H1 (cell line): ENCODE results near the gene DMXL2. TPM values are rescaled to one million over a fixed set of nuclear protein-coding genes. Genes with fewer than 3 reads are reported as not detected.
A peak's percentile ranks its signal among the peaks of the same experiment; 100 is the strongest.

ENCODE experiments used
- CTCF ChIA-PET: fragments of 300-600 bp; sonication (Branson Sonifier 250); formaldehyde crosslinking; loops from one replicate; lab custom pipeline; 2021; ENCODE audit not compliant: partially characterized antibody; lab: Charles Lee
- POLR2A ChIA-PET: fragments of 300-600 bp; sonication (Branson Sonifier 250); formaldehyde crosslinking; loops from one replicate; lab custom pipeline; 2021; ENCODE audit warnings: inconsistent platforms; ENCODE audit not compliant: partially characterized antibody; lab: Charles Lee
- DNase-seq, 2 experiments: peaks; one replicate each; pipeline versions ENCODE4 v3.0.0 to v3.0.0-alpha.2; 2010 to 2022; ENCODE audit warnings: low spot score in 2 of 2, low read depth in 1 of 2, mixed read lengths in 1 of 2
- FAIRE-seq: peaks from 2 replicates; lab custom pipeline; 2011; peaks lifted over from hg19 to GRCh38; lab: Jason Lieb, UNC
- H2AFZ ChIP-seq: 2 replicates; pipeline ENCODE4 v1.8.1; 2012; ENCODE audit warnings: low read length, inconsistent platforms
- H2AK5ac ChIP-seq: 2 replicates; pipeline ENCODE4 v1.6.1; 2013; ENCODE audit warnings: low read depth, low read length
- H2BK120ac ChIP-seq: replicated peaks from 2 replicates; pipeline ENCODE3; 2013; ENCODE audit warnings: low read depth, low read length, inconsistent platforms
- H2BK12ac ChIP-seq: 2 replicates; pipeline ENCODE4 v1.6.1; 2013; ENCODE audit warnings: low read depth, low read length
- H2BK15ac ChIP-seq: 2 replicates; pipeline ENCODE4 v1.6.1; 2013; ENCODE audit warnings: low read length
- H2BK20ac ChIP-seq: 2 replicates; pipeline ENCODE4 v1.6.1; 2013; ENCODE audit warnings: low read length
- H2BK5ac ChIP-seq: 2 replicates; pipeline ENCODE4 v1.6.1; 2013; ENCODE audit warnings: low read depth, low read length
- H3K14ac ChIP-seq: 2 replicates; pipeline ENCODE4 v1.6.1; 2013; ENCODE audit warnings: inconsistent platforms; ENCODE audit not compliant: insufficient read length
- H3K18ac ChIP-seq: 2 replicates; pipeline ENCODE4 v1.6.1; 2013; ENCODE audit warnings: low read length; ENCODE audit errors: extremely low read depth
- H3K23ac ChIP-seq: 2 replicates; pipeline ENCODE4 v1.6.1; 2013; ENCODE audit warnings: inconsistent platforms; ENCODE audit not compliant: insufficient read length
- H3K23me2 ChIP-seq: 2 replicates; pipeline ENCODE4 v1.6.1; 2013; ENCODE audit warnings: low read depth, low read length
- H3K27ac ChIP-seq: 2 replicates; pipeline ENCODE4 v1.6.1; 2011; ENCODE audit warnings: low read depth, low read length, inconsistent platforms
- H3K27me3 ChIP-seq, 4 experiments: replicated peaks in 1 of 4; 1 replicate in 1 of 4; 2 replicates in 3 of 4; pipeline versions ENCODE4 v1.6.1 to v1.8.1; 2011 to 2013; ENCODE audit warnings: low read length in 3 of 4, mild to moderate bottlenecking in 3 of 4, inconsistent platforms in 2 of 4, mixed read lengths in 2 of 4, moderate library complexity in 1 of 4; ENCODE audit not compliant: control insufficient read depth in 3 of 4, insufficient read depth in 3 of 4; ENCODE audit errors: extremely low read depth in 1 of 4
- H3K36me3 ChIP-seq, 4 experiments: 2 replicates each; pipeline versions ENCODE4 v1.6.1 to v1.8.1; 2011 to 2013; ENCODE audit warnings: mild to moderate bottlenecking in 4 of 4, low read length in 3 of 4, moderate library complexity in 2 of 4, control low read depth in 1 of 4, inconsistent platforms in 1 of 4; ENCODE audit not compliant: insufficient read depth in 4 of 4, control insufficient read depth in 2 of 4
- H3K4ac ChIP-seq: replicated peaks from 2 replicates; pipeline ENCODE3; 2013; ENCODE audit warnings: low read length, low read depth, mixed read lengths, inconsistent platforms; ENCODE audit not compliant: insufficient read length
- H3K4me1 ChIP-seq, 4 experiments: replicated peaks in 1 of 4; 1 replicate in 1 of 4; 2 replicates in 3 of 4; pipeline versions ENCODE4 v1.6.1 to v1.8.1; 2011 to 2013; ENCODE audit warnings: low read length in 3 of 4, inconsistent platforms in 2 of 4, mixed read lengths in 1 of 4; ENCODE audit not compliant: insufficient read depth in 4 of 4, control insufficient read depth in 3 of 4
- H3K4me2 ChIP-seq, 2 experiments: 2 replicates each; pipeline versions ENCODE4 v1.6.1 to v1.8.1; 2011 to 2013; ENCODE audit warnings: low read depth in 2 of 2, low read length in 2 of 2, control low read depth in 1 of 2, inconsistent platforms in 1 of 2, mild to moderate bottlenecking in 1 of 2; ENCODE audit not compliant: insufficient read depth in 1 of 2
- H3K4me3 ChIP-seq, 4 experiments: fragments of 200-600, 300-600 bp in 1 of 4; sonication (generic), shearing (Covaris generic), sonication (Bioruptor Twin) in 1 of 4; 2 replicates each; pipeline versions ENCODE4 v1.5.1 to v1.8.1; 2011 to 2016; ENCODE audit warnings: low read length in 4 of 4, low read depth in 3 of 4, control low read depth in 2 of 4, inconsistent platforms in 2 of 4, mild to moderate bottlenecking in 2 of 4, mixed read lengths in 1 of 4, moderate library complexity in 1 of 4; ENCODE audit not compliant: insufficient read depth in 2 of 4; ENCODE audit errors: extremely low read depth in 1 of 4
- H3K56ac ChIP-seq: replicated peaks from 2 replicates; pipeline ENCODE3; 2013; ENCODE audit warnings: low read depth, mild to moderate bottlenecking, mixed read lengths, low read length, inconsistent platforms; ENCODE audit not compliant: insufficient read length
- H3K79me1 ChIP-seq: 2 replicates; pipeline ENCODE4 v1.6.1; 2013; ENCODE audit warnings: low read depth, low read length, control low read depth
- H3K79me2 ChIP-seq, 2 experiments: 2 replicates each; pipeline versions ENCODE4 v1.6.1 to v1.8.1; 2012 to 2013; ENCODE audit warnings: low read length in 2 of 2, mild to moderate bottlenecking in 2 of 2, inconsistent platforms in 1 of 2; ENCODE audit not compliant: insufficient read depth in 2 of 2, control insufficient read depth in 1 of 2
- H3K9ac ChIP-seq, 4 experiments: replicated peaks in 1 of 4; 1 replicate in 1 of 4; 2 replicates in 3 of 4; pipeline versions ENCODE4 v1.6.1 to v1.8.1; 2011 to 2013; ENCODE audit warnings: low read depth in 3 of 4, low read length in 3 of 4, control low read depth in 2 of 4, mild to moderate bottlenecking in 2 of 4, moderate library complexity in 2 of 4, inconsistent platforms in 1 of 4; ENCODE audit errors: extremely low read depth in 1 of 4
- H3K9me3 ChIP-seq, 2 experiments: 2 replicates each; pipeline versions ENCODE4 v1.6.1 to v1.8.1; 2012 to 2013; ENCODE audit warnings: mild to moderate bottlenecking in 2 of 2, moderate library complexity in 2 of 2, control low read depth in 1 of 2, inconsistent platforms in 1 of 2, low read depth in 1 of 2, low read length in 1 of 2, mixed read lengths in 1 of 2; ENCODE audit not compliant: insufficient read depth in 2 of 2
- H4K20me1 ChIP-seq, 2 experiments: replicated peaks in 1 of 2; 2 replicates each; pipeline versions ENCODE3 to v1.8.1; 2011 to 2013; ENCODE audit warnings: inconsistent platforms in 2 of 2, low read length in 2 of 2, mild to moderate bottlenecking in 1 of 2; ENCODE audit not compliant: insufficient read depth in 2 of 2, control insufficient read depth in 1 of 2
- H4K5ac ChIP-seq: 2 replicates; pipeline ENCODE4 v1.6.1; 2013; ENCODE audit warnings: low read length, low read depth, mixed read lengths, inconsistent platforms; ENCODE audit not compliant: insufficient read length
- H4K8ac ChIP-seq: 2 replicates; pipeline ENCODE4 v1.8.0; 2013; ENCODE audit warnings: mild to moderate bottlenecking, moderate library complexity, low read length, inconsistent platforms; ENCODE audit not compliant: insufficient read depth; ENCODE audit errors: extremely low read depth
- H4K91ac ChIP-seq: replicated peaks from 2 replicates; pipeline ENCODE3; 2013; ENCODE audit warnings: low read length, mixed read lengths, inconsistent platforms; ENCODE audit not compliant: insufficient read length
- ASH2L ChIP-seq: fragments of 200-600, 300-600 bp; sonication (generic); IDR thresholded peaks from one replicate; pipeline ENCODE4 v1.7.1; 2017; ENCODE audit warnings: low read length
- BCL11A ChIP-seq, 2 experiments: IDR thresholded peaks; one replicate each; pipeline ENCODE4 v1.6.1; 2011; ENCODE audit warnings: low read depth in 2 of 2, low read length in 2 of 2, mild to moderate bottlenecking in 2 of 2
- KDM5A ChIP-seq: fragments of 200-600 bp; IDR thresholded peaks from 2 replicates; pipeline ENCODE4 v1.7.1; 2012; ENCODE audit warnings: mild to moderate bottlenecking, low read length, inconsistent platforms, mixed read lengths
- MAX ChIP-seq: IDR thresholded peaks from 2 replicates; pipeline ENCODE4 v1.6.1; 2012; ENCODE audit warnings: inconsistent platforms
- NANOG ChIP-seq: IDR thresholded peaks from 2 replicates; pipeline ENCODE4 v1.6.1; 2011; ENCODE audit warnings: low read length, low read depth, mild to moderate bottlenecking, inconsistent platforms; ENCODE audit not compliant: insufficient read depth, poor library complexity, severe bottlenecking
- RAD21 ChIP-seq, 2 experiments: IDR thresholded peaks in 1 of 2; conservative IDR thresholded peaks in 1 of 2; 2 replicates each; pipeline ENCODE4 v1.6.1; 2011; ENCODE audit warnings: low read depth in 2 of 2, low read length in 2 of 2, improper control_type of control experiment in 1 of 2, inconsistent platforms in 1 of 2, mild to moderate bottlenecking in 1 of 2, moderate library complexity in 1 of 2
- TEAD4 ChIP-seq: IDR thresholded peaks from 2 replicates; pipeline ENCODE4 v1.6.1; 2012; ENCODE audit warnings: low read depth, low read length, inconsistent platforms, mixed read lengths
- WGBS, 2 experiments: shearing (Covaris generic) in 1 of 2; methylation state at CpG; one replicate each; pipeline versions ENCODE4 v1.1.6 to v1.1.7; 2013 to 2015; ENCODE audit warnings: low lambda C conversion rate in 2 of 2, mixed read lengths in 2 of 2, inconsistent platforms in 1 of 2, low coverage in 1 of 2, missing lambda C conversion rate in 1 of 2; ENCODE audit not compliant: insufficient replicate concordance in 2 of 2, insufficient coverage in 1 of 2, insufficient read length in 1 of 2; ENCODE audit errors: extremely low coverage in 1 of 2, missing lambda C conversion rate in 1 of 2; 5-methylcytosine and 5-hydroxymethylcytosine counted together
- polyA plus RNA-seq, 7 experiments: library from polyadenylated mRNA; depleted of rRNA in 3 of 7; stranded (reverse) in 5 of 7; unstranded in 2 of 7; fragments of >200 nt in 5 of 7; fragments of 200-250 nt in 2 of 7; gene quantifications; 1 replicate in 5 of 7; 2 replicates in 1 of 7; 4 replicates in 1 of 7; pipeline versions ENCODE4 v1.2.1 to v1.2.3, GENCODE V29; 2011 to 2013; ENCODE audit warnings: missing spikeins in 2 of 7, mixed read lengths in 2 of 7
- total RNA-seq: library from RNA; stranded (reverse); fragmentation: NEBNext Ultra II Directional; extraction: Animal tissue kit (Norgen Biotek cat#: 25700); gene quantifications from 2 replicates; pipeline ENCODE4 v1.2.1, GENCODE V29; 2021

DMXL2 gene
- total and polyA plus RNA-seq, 2 of the 8 experiments (the other 6 are each of a cell fraction or from before 2014, with no cell fraction given), result 9.5 to 10.6 TPM

GRCh38 chr15:51416129-51416528, 206.4 kb downstream of the DMXL2 start:
- Histone ChIP-seq H3K18ac (no peak overlapping the region), H2AK5ac (no peak overlapping the region), H4K20me1 (no peaks in the 10 kb centered on the region), H3K4ac (no peak overlapping the region), H4K5ac (no peak overlapping the region), H3K9me3 (no peaks in the 10 kb centered on the region), H3K9ac (no peak overlapping the region), H3K23ac (no peak overlapping the region), H2BK12ac (no peak overlapping the region), H2BK5ac (no peak overlapping the region), H3K4me1 (peaks cover 0 to 2% (median 1%) of the 10 kb centered on the region in 4 experiments; a peak in 2 of 7 replicates), H2BK120ac (no peak overlapping the region), H3K79me1 (no peaks in the 10 kb centered on the region), H3K23me2 (no peaks in the 10 kb centered on the region), H3K14ac (no peak overlapping the region), H4K91ac (no peak overlapping the region), H2BK15ac (no peak overlapping the region), H3K79me2 (no peaks in the 10 kb centered on the region), H4K8ac (no peak overlapping the region), H3K4me3 (no peak overlapping the region; a peak in 1 of 8 replicates), H3K4me2 (peak overlapping the region in 1 of 2 experiments; percentile 23; a peak in 1 of 4 replicates), H3K56ac (no peak overlapping the region), H2BK20ac (peak overlapping the region; percentile 48; the same call in 1 of the 2 replicates), H3K36me3 (no peaks in the 10 kb centered on the region), H3K27me3 (no peaks in the 10 kb centered on the region), H3K27ac (no peak overlapping the region), H2AFZ (no peak overlapping the region)
- TF ChIP-seq TEAD4, result no peak
- no peak for TF ChIP-seq BCL11A (IDR thresholded peaks at IDR 0.05; ENCODE audit: low read depth in 2 of 2, low read length in 2 of 2)
- no peak for TF ChIP-seq NANOG
- no peak for TF ChIP-seq RAD21 (IDR thresholded peaks at IDR 0.05 in 1 of 2, conservative IDR thresholded peaks at IDR 0.05 in 1 of 2; ENCODE audit: low read depth in 2 of 2, low read length in 2 of 2)
- TF ChIP-seq MAX, result no peak
- TF ChIP-seq ASH2L, result no peak
- TF ChIP-seq KDM5A, result no peak
- FAIRE-seq (peak; percentile 7), DNase-seq (no peak)
- POLR2A ChIA-PET, result interaction anchor here (0.6 kb wide), 1 partner anchor 555 kb away, joined by 3 read pairs; the partner anchor contains the start of gene LEO1
- CTCF ChIA-PET, result interaction anchor here (0.8 to 3.7 kb wide), 4 partner anchors 13 to 84 kb away, joined by 3 to 31 read pairs (median 6); no protein-coding TSS in a partner anchor
- WGBS, 2 experiments, result 46% methylated on average over 4 of the region's 4 CpGs; no CpG with 5 or more reads in 1 of the 2 experiments
